Activated CD4-positive, CD25-positive, alpha-beta regulatory T cell treated with anti-CD3 and anti-CD28 coated beads, Interleukin-2, amount 50 U/mL, for 16 hours (primary cell): ENCODE results near the gene LRRC23.

ENCODE experiments used
- DNase-seq: peaks from one replicate; pipeline ENCODE4 v3.0.0-alpha.2; 2020; ENCODE audit warnings: low read depth, low spot score

Gene LRRC23

GRCh38 chr12:6925540-6926279, 21.1 kb downstream of the LRRC23 start:
- no peak for DNase-seq

GRCh38 chr12:6927379-6928021, 22.9 kb downstream of the LRRC23 start, which contains the start of gene ATN1:
TSS of gene ATN1 (plus strand) at chr12:6927959. CDS start at chr12:6934002, 6,043 bp downstream.
- DNase-seq = no peak

- no peak for DNase-seq
These were observed 23.5 kb downstream of the LRRC23 start for GRCh38 chr12:6928022-6928702.

GRCh38 chr12:6928703-6929407, 24.2 kb downstream of the LRRC23 start:
- no peak for DNase-seq

GRCh38 chr12:6929466-6930452, 25.1 kb downstream of the LRRC23 start:
- no peak for DNase-seq

GRCh38 chr12:6932766-6933165, 28.1 kb downstream of the LRRC23 start:
- no peak for DNase-seq

GRCh38 chr12:6934110-6934509, 29.5 kb downstream of the LRRC23 start:
- no peak for DNase-seq

- DNase-seq = no peak
These were observed 31.0 kb downstream of the LRRC23 start for GRCh38 chr12:6935371-6936193.

- no peak for DNase-seq
These were observed 31.6 kb downstream of the LRRC23 start for GRCh38 chr12:6936194-6936635.

- no peak for DNase-seq
These were observed 32.2 kb downstream of the LRRC23 start for GRCh38 chr12:6936636-6937480.

- DNase-seq = peak; percentile 85
These were observed 33.1 kb downstream of the LRRC23 start for GRCh38 chr12:6937481-6938352.

- no peak for DNase-seq
These were observed 34.0 kb downstream of the LRRC23 start for GRCh38 chr12:6938353-6939190.

GRCh38 chr12:6939191-6939540, 34.5 kb downstream of the LRRC23 start:
- no peak for DNase-seq

GRCh38 chr12:6941267-6941666, 36.6 kb downstream of the LRRC23 start:
- no peak for DNase-seq

- no peak for DNase-seq
These were observed 37.2 kb downstream of the LRRC23 start for GRCh38 chr12:6941782-6942181.

GRCh38 chr12:6942331-6942665, 37.7 kb downstream of the LRRC23 start:
- no peak for DNase-seq

GRCh38 chr12:6943389-6943721, 38.7 kb downstream of the LRRC23 start:
- DNase-seq = peak; percentile 73
